AG04449 (cell line): ENCODE data around the gene CCDC122.

Experiments used
- CTCF ChIA-PET: fragments of 350-600 bp; formaldehyde crosslinking; extraction: SDS; loops from one replicate; lab custom pipeline; 2021; ENCODE audit warnings: antibody characterized with exemption; lab: Yijun Ruan, JAX
- POLR2A ChIA-PET: fragments of 400-600, 350-600 bp; formaldehyde crosslinking; extraction: SDS; loops from one replicate; lab custom pipeline; 2020; ENCODE audit warnings: antibody characterized with exemption, inconsistent platforms; lab: Yijun Ruan, JAX
- DNase-seq: peaks from one replicate; pipeline ENCODE4 v3.0.0-alpha.2; 2010; ENCODE audit warnings: low read depth, low spot score
- H3K4me3 ChIP-seq: 2 replicates; pipeline ENCODE4 v1.5.1; 2011; ENCODE audit warnings: low read depth, mild to moderate bottlenecking, control low read depth, low read length
- CTCF ChIP-seq: IDR thresholded peaks from one replicate; pipeline ENCODE4 v1.5.1; 2011; ENCODE audit warnings: mild to moderate bottlenecking, moderate library complexity, low read length, control low read depth, inconsistent platforms; ENCODE audit not compliant: insufficient read depth; ENCODE audit errors: missing control alignments

CCDC122 gene

GRCh38 chr13:43805681-43806128, 73.8 kb downstream of the CCDC122 start:
- H3K4me3 ChIP-seq, result no peak overlapping the region
- POLR2A ChIA-PET, result interaction anchor here (1.2 kb wide), 1 partner anchor 73 kb away, joined by 3 read pairs; no protein-coding TSS in a partner anchor
- no peak for TF ChIP-seq CTCF
- CTCF ChIA-PET, result interaction anchor here (1.2 to 4.8 kb wide), 9 partner anchors 9 to 1211 kb away, joined by 3 to 55 read pairs (median 13); no protein-coding TSS in a partner anchor
- DNase-seq, result no peak

GRCh38 chr13:43805071-43805468, 74.5 kb downstream of the CCDC122 start:
- ChIA-PET POLR2A (interaction anchor here (0.7 to 1.2 kb wide), 2 partner anchors 18 to 74 kb away, joined by 3 read pairs; partner anchors contain the start of gene ENOX1), CTCF (interaction anchor here (0.6 to 4.8 kb wide), 31 partner anchors 10 to 1210 kb away, joined by 3 to 55 read pairs (median 4); partner anchors contain the start of gene ENOX1)
- H3K4me3 ChIP-seq, result peak overlapping the region; percentile 32
- no peak for TF ChIP-seq CTCF
- DNase-seq, result no peak

GRCh38 chr13:43804461-43805070, 75.0 kb downstream of the CCDC122 start:
- no peak for DNase-seq
- CTCF ChIA-PET, result interaction anchor here (0.6 to 4.8 kb wide), 34 partner anchors 9 to 1209 kb away, joined by 3 to 55 read pairs (median 4); partner anchors contain the start of gene ENOX1
- H3K4me3 ChIP-seq, result peak overlapping the region; percentile 32
- POLR2A ChIA-PET, result interaction anchor here (0.7 to 1.2 kb wide), 2 partner anchors 18 to 74 kb away, joined by 3 read pairs; partner anchors contain the start of gene ENOX1
- peak; percentile 18 for TF ChIP-seq CTCF

GRCh38 chr13:43802511-43802910, 77.0 kb downstream of the CCDC122 start:
- TF ChIP-seq CTCF, result no peak
- ChIA-PET CTCF (interaction anchor here (0.8 to 4.8 kb wide), 8 partner anchors 10 to 981 kb away, joined by 3 to 55 read pairs (median 12); no protein-coding TSS in a partner anchor), POLR2A (no interaction called here)
- no peak overlapping the region for H3K4me3 ChIP-seq
- DNase-seq, result no peak

GRCh38 chr13:43800828-43801227, 78.7 kb downstream of the CCDC122 start:
- no peak for DNase-seq
- POLR2A ChIA-PET, result no interaction called here
- no peak overlapping the region for H3K4me3 ChIP-seq
- TF ChIP-seq CTCF, result no peak
- CTCF ChIA-PET, result interaction anchor here (1.1 to 1.9 kb wide), 5 partner anchors 9 to 1206 kb away, joined by 3 to 9 read pairs (median 5); no protein-coding TSS in a partner anchor

GRCh38 chr13:43799191-43799590, 80.3 kb downstream of the CCDC122 start:
- H3K4me3 ChIP-seq, result no peak overlapping the region
- no peak for DNase-seq
- POLR2A ChIA-PET, result no interaction called here
- CTCF ChIA-PET, result no interaction called here
- TF ChIP-seq CTCF, result no peak
